IMR-90 (cell line): ENCODE measurements around the gene CFAP298.

ENCODE experiments used
- CTCF ChIP-seq: conservative IDR thresholded peaks from 2 replicates; pipeline ENCODE4 v1.5.1; 2012; ENCODE audit warnings: mild to moderate bottlenecking, low read depth, low read length, improper control_type of control experiment
- MAFK ChIP-seq: IDR thresholded peaks from 2 replicates; pipeline ENCODE4 v1.6.1; 2012; ENCODE audit warnings: low read depth, low read length, improper control_type of control experiment
- RAD21 ChIP-seq: IDR thresholded peaks from 2 replicates; pipeline ENCODE4 v1.6.1; 2012; ENCODE audit warnings: low read length, improper control_type of control experiment
- USF2 ChIP-seq: fragments of 150-350 bp; IDR thresholded peaks from 2 replicates; pipeline ENCODE4 v1.6.1; 2017; ENCODE audit warnings: mild to moderate bottlenecking, antibody characterized with exemption, low read length, low read depth

- TF ChIP-seq MAFK (no peak), CTCF (no peak), RAD21 (no peak), USF2 (no peak)
These were observed 33.3 kb upstream of the CFAP298 start for GRCh38 chr21:32645261-32646182.
